Astrocyte (in vitro differentiated cells and primary cell): ENCODE data around the gene RASD1. TPM values are rescaled to one million over a fixed set of nuclear protein-coding genes. Genes with fewer than 3 reads are reported as not detected.

Source experiments
- DNase-seq: peaks from one replicate; pipeline ENCODE4 v3.0.0-alpha.2; 2010; ENCODE audit warnings: low read depth
- FAIRE-seq: peaks from 2 replicates; lab custom pipeline; 2011; peaks lifted over from hg19 to GRCh38; lab: Jason Lieb, UNC
- H2AFZ ChIP-seq: 2 replicates; pipeline ENCODE4 v1.6.0; 2012; ENCODE audit warnings: low read depth, low read length, inconsistent platforms
- H3K27ac ChIP-seq: 2 replicates; pipeline ENCODE4 v1.5.1; 2011; ENCODE audit warnings: low read depth, low read length, inconsistent platforms
- H3K27me3 ChIP-seq: 2 replicates; pipeline ENCODE4 v1.6.0; 2011; ENCODE audit warnings: low read length, inconsistent platforms; ENCODE audit not compliant: insufficient read depth
- H3K36me3 ChIP-seq: 2 replicates; pipeline ENCODE4 v1.5.1; 2011; ENCODE audit warnings: low read length, inconsistent platforms; ENCODE audit not compliant: insufficient read depth
- H3K4me1 ChIP-seq: 2 replicates; pipeline ENCODE4 v1.5.1; 2011; ENCODE audit warnings: low read length, inconsistent platforms; ENCODE audit not compliant: insufficient read depth
- H3K4me2 ChIP-seq: 2 replicates; pipeline ENCODE4 v1.6.0; 2012; ENCODE audit warnings: low read length, inconsistent platforms
- H3K4me3 ChIP-seq: 2 replicates; pipeline ENCODE4 v1.5.1; 2011; ENCODE audit warnings: low read depth, mild to moderate bottlenecking, low read length, inconsistent platforms; ENCODE audit not compliant: insufficient read depth
- H3K79me2 ChIP-seq: 2 replicates; pipeline ENCODE4 v1.6.0; 2012; ENCODE audit warnings: mild to moderate bottlenecking, low read length, inconsistent platforms; ENCODE audit not compliant: insufficient read depth
- H3K9ac ChIP-seq: 2 replicates; pipeline ENCODE4 v1.6.0; 2012; ENCODE audit warnings: mild to moderate bottlenecking, low read length, inconsistent platforms
- H3K9me3 ChIP-seq: 2 replicates; pipeline ENCODE4 v1.5.1; 2012; ENCODE audit warnings: low read depth, mild to moderate bottlenecking, low read length, inconsistent platforms; ENCODE audit not compliant: insufficient read depth
- H4K20me1 ChIP-seq: 2 replicates; pipeline ENCODE4 v1.6.0; 2012; ENCODE audit warnings: low read length, inconsistent platforms; ENCODE audit not compliant: insufficient read depth
- H3K27ac Mint-ChIP-seq: one replicate; pipeline ENCODE4 v1.8.0; 2021; ENCODE audit warnings: mild to moderate bottlenecking, mixed read lengths; ENCODE audit not compliant: unreplicated experiment
- H3K27me3 Mint-ChIP-seq: one replicate; pipeline ENCODE4 v1.8.0; 2021; ENCODE audit warnings: low read depth, mixed read lengths; ENCODE audit not compliant: unreplicated experiment
- H3K36me3 Mint-ChIP-seq: one replicate; pipeline ENCODE4 v1.8.0; 2021; ENCODE audit warnings: low read depth, mixed read lengths; ENCODE audit not compliant: unreplicated experiment
- H3K4me1 Mint-ChIP-seq: one replicate; pipeline ENCODE4 v1.8.0; 2021; ENCODE audit warnings: low read depth, mixed read lengths; ENCODE audit not compliant: unreplicated experiment
- H3K4me3 Mint-ChIP-seq: one replicate; pipeline ENCODE4 v1.8.0; 2021; ENCODE audit warnings: mild to moderate bottlenecking, moderate library complexity, mixed read lengths; ENCODE audit not compliant: unreplicated experiment
- H3K9me3 Mint-ChIP-seq: one replicate; pipeline ENCODE4 v1.8.0; 2021; ENCODE audit warnings: mild to moderate bottlenecking, mixed read lengths; ENCODE audit not compliant: unreplicated experiment
- EZH2 ChIP-seq: IDR thresholded peaks from 2 replicates; pipeline ENCODE4 v1.6.1; 2012; ENCODE audit warnings: mild to moderate bottlenecking, low read length, inconsistent platforms; ENCODE audit not compliant: insufficient read depth
- total RNA-seq: library from RNA; stranded (reverse); gene quantifications from 2 replicates; pipeline ENCODE4 v1.2.1, GENCODE V29; 2021
- TF ChIP-seq, protein P1 (sequence below): IDR thresholded peaks from 2 replicates; pipeline ENCODE4 v1.5.1; 2011; ENCODE audit warnings: low read depth, mild to moderate bottlenecking, inconsistent platforms, low read length, moderate library complexity; ENCODE audit not compliant: insufficient read depth

RASD1 gene
- total RNA-seq, 1 donor from 2014 or later: 0.77 TPM

DNA sequence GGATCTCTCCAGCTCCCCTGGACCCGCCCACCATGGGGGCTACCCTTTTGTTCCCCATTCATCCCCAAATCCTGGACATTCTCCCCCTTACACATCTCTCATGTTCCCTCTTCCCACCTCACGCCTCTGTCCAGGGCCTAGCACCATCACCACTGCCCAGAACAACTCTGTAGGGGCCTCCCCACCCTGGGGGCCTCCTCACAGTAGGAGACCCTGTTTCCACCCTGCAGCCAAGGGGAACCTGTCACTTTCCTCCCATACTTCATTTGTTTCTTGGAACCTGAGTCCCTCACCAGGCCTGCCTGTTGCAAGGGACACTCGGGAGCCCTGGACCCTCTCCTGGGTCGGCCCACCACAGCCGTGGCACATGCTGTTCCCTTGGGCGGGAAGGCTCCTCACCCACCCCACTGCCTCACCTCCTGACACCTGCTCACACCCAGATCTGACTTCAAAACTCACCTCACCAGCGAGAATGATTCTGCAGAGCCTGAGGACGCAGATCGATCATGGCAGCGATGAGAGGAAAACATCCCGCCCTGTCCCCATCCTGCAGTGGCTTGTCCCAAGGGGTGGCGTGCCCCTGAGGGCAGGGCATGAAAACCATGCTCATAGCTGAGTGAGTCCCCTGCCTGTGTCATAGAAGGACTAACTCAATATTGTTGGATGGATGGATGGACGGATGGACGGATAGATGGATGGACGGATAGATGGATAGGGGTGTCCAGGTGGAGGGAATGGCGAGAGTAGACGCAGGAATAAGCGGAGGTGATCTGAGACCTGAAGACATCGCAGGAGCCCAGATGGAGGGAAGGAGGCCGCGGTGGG is 6.8 kb upstream of the RASD1 start:
- H3K36me3 ChIP-seq: no peaks in the 10 kb centered on the region
- H3K27me3 Mint-ChIP-seq: peaks cover 40% of the 10 kb centered on the region
- H3K27me3 ChIP-seq: peaks cover 7% of the 10 kb centered on the region
- H4K20me1 ChIP-seq: no peaks in the 10 kb centered on the region
- TF ChIP-seq EZH2: no peak
- TF ChIP-seq, protein P1, sequence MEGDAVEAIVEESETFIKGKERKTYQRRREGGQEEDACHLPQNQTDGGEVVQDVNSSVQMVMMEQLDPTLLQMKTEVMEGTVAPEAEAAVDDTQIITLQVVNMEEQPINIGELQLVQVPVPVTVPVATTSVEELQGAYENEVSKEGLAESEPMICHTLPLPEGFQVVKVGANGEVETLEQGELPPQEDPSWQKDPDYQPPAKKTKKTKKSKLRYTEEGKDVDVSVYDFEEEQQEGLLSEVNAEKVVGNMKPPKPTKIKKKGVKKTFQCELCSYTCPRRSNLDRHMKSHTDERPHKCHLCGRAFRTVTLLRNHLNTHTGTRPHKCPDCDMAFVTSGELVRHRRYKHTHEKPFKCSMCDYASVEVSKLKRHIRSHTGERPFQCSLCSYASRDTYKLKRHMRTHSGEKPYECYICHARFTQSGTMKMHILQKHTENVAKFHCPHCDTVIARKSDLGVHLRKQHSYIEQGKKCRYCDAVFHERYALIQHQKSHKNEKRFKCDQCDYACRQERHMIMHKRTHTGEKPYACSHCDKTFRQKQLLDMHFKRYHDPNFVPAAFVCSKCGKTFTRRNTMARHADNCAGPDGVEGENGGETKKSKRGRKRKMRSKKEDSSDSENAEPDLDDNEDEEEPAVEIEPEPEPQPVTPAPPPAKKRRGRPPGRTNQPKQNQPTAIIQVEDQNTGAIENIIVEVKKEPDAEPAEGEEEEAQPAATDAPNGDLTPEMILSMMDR: no peak
- no peak overlapping the region for H3K4me3 ChIP-seq
- H3K27ac ChIP-seq: no peak overlapping the region
- H3K27ac Mint-ChIP-seq: no peak overlapping the region
- no peaks in the 10 kb centered on the region for H3K9me3 Mint-ChIP-seq
- no peak overlapping the region for H3K4me3 Mint-ChIP-seq
- no peaks in the 10 kb centered on the region for H3K79me2 ChIP-seq
- no peaks in the 10 kb centered on the region for H3K4me1 Mint-ChIP-seq
- no peaks in the 10 kb centered on the region for H3K9me3 ChIP-seq
- no peak overlapping the region for H3K4me2 ChIP-seq
- FAIRE-seq: no peak
- DNase-seq: no peak
- H3K36me3 Mint-ChIP-seq: peaks cover 5% of the 10 kb centered on the region
- no peaks in the 10 kb centered on the region for H3K4me1 ChIP-seq
- H2AFZ ChIP-seq: no peak overlapping the region
- H3K9ac ChIP-seq: no peak overlapping the region

DNA sequence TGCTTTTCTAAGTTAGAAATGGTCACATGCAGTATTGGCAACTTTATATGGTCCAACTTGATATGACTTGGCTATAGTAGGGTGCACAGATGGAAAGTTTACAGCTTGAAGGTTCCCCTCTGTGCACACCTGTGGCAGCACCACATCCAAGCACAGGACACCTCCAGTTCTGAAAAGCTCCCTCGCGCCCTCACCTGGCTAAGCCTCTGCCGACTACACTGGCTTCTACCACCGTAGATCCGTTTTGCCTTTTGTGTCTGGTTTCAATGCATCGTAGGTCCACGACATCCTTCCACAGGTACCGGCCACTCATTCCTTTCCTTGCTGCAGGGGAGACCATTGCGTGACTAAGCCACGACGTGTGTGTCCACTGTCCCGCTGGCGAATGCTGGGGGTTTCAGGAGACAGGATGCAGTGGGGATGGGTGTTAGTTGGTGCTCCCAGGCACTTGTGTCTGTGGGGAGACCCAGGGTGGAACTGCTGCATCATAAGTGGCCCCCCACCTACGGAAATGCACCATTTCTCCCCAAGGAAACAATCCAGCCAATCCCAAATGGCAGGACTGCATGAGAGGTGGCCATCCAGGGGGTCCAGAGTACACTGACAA is 4.9 kb upstream of the RASD1 start:
- no peaks in the 10 kb centered on the region for H3K79me2 ChIP-seq
- no peaks in the 10 kb centered on the region for H3K9me3 ChIP-seq
- H3K9me3 Mint-ChIP-seq: no peaks in the 10 kb centered on the region
- no peak overlapping the region for H3K27ac Mint-ChIP-seq
- peaks cover 5% of the 10 kb centered on the region for H3K36me3 Mint-ChIP-seq
- no peak overlapping the region for H3K27ac ChIP-seq
- H3K27me3 Mint-ChIP-seq: peaks cover 48% of the 10 kb centered on the region
- H3K4me3 ChIP-seq: no peak overlapping the region
- TF ChIP-seq EZH2: no peak
- H3K36me3 ChIP-seq: no peaks in the 10 kb centered on the region
- peaks cover 3% of the 10 kb centered on the region for H3K4me1 Mint-ChIP-seq
- no peak overlapping the region for H3K9ac ChIP-seq
- H3K4me1 ChIP-seq: peaks cover 6% of the 10 kb centered on the region
- no peak overlapping the region for H3K4me3 Mint-ChIP-seq
- no peak for DNase-seq
- no peak overlapping the region for H2AFZ ChIP-seq
- no peak for FAIRE-seq
- H4K20me1 ChIP-seq: no peaks in the 10 kb centered on the region
- H3K27me3 ChIP-seq: peaks cover 7% of the 10 kb centered on the region
- no peak overlapping the region for H3K4me2 ChIP-seq

DNA sequence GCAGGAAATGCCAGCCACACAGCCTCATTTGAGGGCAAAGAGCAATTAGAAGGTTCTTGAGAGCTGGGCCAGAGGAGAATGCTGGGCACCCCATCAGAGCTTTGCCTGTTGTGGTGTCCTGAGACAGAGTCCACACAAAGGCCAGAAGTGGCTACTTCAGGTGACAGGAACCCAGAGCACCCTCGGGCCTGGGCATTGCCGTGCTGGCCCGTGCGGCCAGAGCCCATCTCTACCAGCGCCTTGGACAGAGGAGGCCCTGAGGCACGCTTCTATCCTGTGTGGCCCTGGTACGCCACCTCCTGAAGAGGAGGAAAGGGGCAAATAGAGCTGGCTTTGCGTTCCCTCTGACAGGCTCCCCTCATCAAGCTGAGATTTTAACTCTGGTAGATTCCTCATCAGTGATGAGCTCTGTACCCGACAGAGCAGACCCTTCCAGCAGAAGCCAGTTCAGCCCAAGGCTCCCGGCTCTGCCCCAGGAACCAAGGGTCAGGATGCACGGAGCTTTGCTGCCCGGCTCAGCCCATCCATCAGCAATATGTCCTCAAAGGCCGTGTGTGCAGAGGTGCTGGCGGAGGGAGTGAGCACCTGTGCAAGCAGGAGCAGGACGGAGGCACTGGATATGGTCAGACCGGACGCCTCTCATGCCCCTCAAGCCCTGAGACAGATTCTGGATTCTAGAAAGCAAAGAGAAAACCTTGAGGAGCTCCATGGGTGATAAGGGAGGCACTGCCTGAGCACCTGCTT is 3.4 kb upstream of the RASD1 start:
- Mint-ChIP-seq H3K4me3 (no peak overlapping the region), H3K9me3 (no peaks in the 10 kb centered on the region), H3K27me3 (peaks cover 55% of the 10 kb centered on the region), H3K27ac (no peak overlapping the region), H3K4me1 (peaks cover 3% of the 10 kb centered on the region), H3K36me3 (peaks cover 5% of the 10 kb centered on the region)
- Histone ChIP-seq H3K9ac (no peak overlapping the region), H3K4me3 (no peak overlapping the region), H3K4me1 (peaks cover 17% of the 10 kb centered on the region), H3K27me3 (peaks cover 10% of the 10 kb centered on the region), H3K4me2 (no peak overlapping the region), H3K27ac (no peak overlapping the region), H3K9me3 (no peaks in the 10 kb centered on the region), H4K20me1 (peaks cover 4% of the 10 kb centered on the region), H3K36me3 (no peaks in the 10 kb centered on the region), H3K79me2 (no peaks in the 10 kb centered on the region), H2AFZ (no peak overlapping the region)
- FAIRE-seq (no peak), DNase-seq (no peak)
- TF ChIP-seq, protein P1: no peak
- TF ChIP-seq EZH2: no peak
